HepG2 (cell line): ENCODE results near the gene PTPN5. TPM values are rescaled to one million over a fixed set of nuclear protein-coding genes. Genes with fewer than 3 reads are reported as not detected.

ENCODE experiments used
- ATAC-seq: fragments of 200-7000 bp; cut with Tn5 transposase; 3 replicates; pipeline ENCODE4 v1.9.1; 2020; ENCODE audit warnings: mild to moderate bottlenecking, moderate library complexity
- BruUV-seq: library from RNA; stranded (reverse); fragments of 400-500 nt; replicated peaks from 2 replicates; lab custom pipeline; 2021; lab: Mats Ljungman, UMichigan
- CTCF ChIA-PET: fragments of 300-600 bp; formaldehyde crosslinking; extraction: SDS; loops from one replicate; lab custom pipeline; 2021; ENCODE audit warnings: low total read pairs, inconsistent platforms, low intra/inter-chr PET ratio; lab: Yijun Ruan, JAX
- POLR2A ChIA-PET: fragments of 350-600 bp; sonication (Branson Sonifier 250); formaldehyde crosslinking; loops from one replicate; lab custom pipeline; 2020; ENCODE audit warnings: antibody characterized with exemption, inconsistent platforms; lab: Yijun Ruan, JAX
- DNase-seq: peaks from one replicate; pipeline ENCODE4 v3.0.0-alpha.2; 2015; ENCODE audit warnings: low spot score
- FAIRE-seq: peaks from 3 replicates; lab custom pipeline; 2011; peaks lifted over from hg19 to GRCh38; lab: Jason Lieb, UNC
- H2AFZ ChIP-seq: one replicate; pipeline ENCODE4 v1.6.1; 2011; ENCODE audit warnings: low read length, inconsistent platforms
- H3K27ac ChIP-seq: fragments of 300-600 bp; 3 replicates; pipeline ENCODE4 v1.8.0; 2011; ENCODE audit warnings: mixed run types, mild to moderate bottlenecking, mixed read lengths, low read length, inconsistent platforms; ENCODE audit not compliant: insufficient read depth; ENCODE audit errors: extremely low read length
- H3K27me3 ChIP-seq, 2 experiments: fragments of 200-600 bp in 1 of 2; 2 replicates in 1 of 2; 3 replicates in 1 of 2; pipeline versions ENCODE4 v1.6.0 to v1.8.0; 2011; ENCODE audit warnings: low read length in 2 of 2, mild to moderate bottlenecking in 2 of 2, moderate library complexity in 2 of 2, inconsistent platforms in 1 of 2; ENCODE audit not compliant: insufficient read depth in 2 of 2, control insufficient read depth in 1 of 2
- H3K36me3 ChIP-seq, 2 experiments: fragments of 200-600 bp in 1 of 2; replicated peaks in 1 of 2; 2 replicates in 1 of 2; 3 replicates in 1 of 2; pipeline versions ENCODE4 v1.5.1 to v1.8.0; 2011; ENCODE audit warnings: low read length in 2 of 2, inconsistent platforms in 1 of 2; ENCODE audit not compliant: insufficient read depth in 2 of 2, control insufficient read depth in 1 of 2
- H3K4me1 ChIP-seq: 2 replicates; pipeline ENCODE4 v1.5.1; 2012; ENCODE audit warnings: low read length, inconsistent platforms; ENCODE audit not compliant: insufficient read depth
- H3K4me2 ChIP-seq: 2 replicates; pipeline ENCODE4 v1.6.0; 2011; ENCODE audit warnings: low read depth, low read length, inconsistent platforms
- H3K4me3 ChIP-seq, 3 experiments: fragments of 200-600 bp in 1 of 3; sonication (generic), shearing (Covaris generic) in 1 of 3; replicated peaks in 1 of 3; 2 replicates each; pipeline ENCODE4 v1.5.1; 2011 to 2016; ENCODE audit warnings: low read length in 3 of 3, inconsistent platforms in 2 of 3, low read depth in 2 of 3, mild to moderate bottlenecking in 2 of 3, control low read depth in 1 of 3, mixed read lengths in 1 of 3; ENCODE audit not compliant: insufficient read depth in 1 of 3
- H3K79me2 ChIP-seq: one replicate; pipeline ENCODE4 v1.6.1; 2011; ENCODE audit warnings: low read length, inconsistent platforms; ENCODE audit not compliant: insufficient read depth
- H3K9ac ChIP-seq: 2 replicates; pipeline ENCODE4 v1.6.0; 2011; ENCODE audit warnings: mild to moderate bottlenecking, low read depth, low read length, inconsistent platforms; ENCODE audit not compliant: insufficient read depth
- H3K9me3 ChIP-seq: 2 replicates; pipeline ENCODE4 v1.5.1; 2012; ENCODE audit warnings: mild to moderate bottlenecking, low read length
- H4K20me1 ChIP-seq: 2 replicates; pipeline ENCODE4 v1.6.0; 2011; ENCODE audit warnings: inconsistent platforms, mild to moderate bottlenecking, low read length, moderate library complexity; ENCODE audit not compliant: insufficient read depth
- ARID4A ChIP-seq: sonication (generic); formaldehyde crosslinking; IDR thresholded peaks from 2 replicates; pipeline ENCODE4 v1.5.0; 2020; ENCODE audit warnings: mild to moderate bottlenecking, missing genetic modification reagents, borderline replicate concordance
- ARNT2 ChIP-seq: sonication (generic); formaldehyde crosslinking; IDR thresholded peaks from 2 replicates; pipeline ENCODE4 v1.8.0; 2022; ENCODE audit warnings: mild to moderate bottlenecking, low read depth, missing genetic modification reagents, moderate library complexity
- KDM5A ChIP-seq: fragments of 200-600 bp; sonication (generic); IDR thresholded peaks from 2 replicates; pipeline ENCODE4 v1.7.0; 2018; ENCODE audit warnings: antibody characterized with exemption, mild to moderate bottlenecking, low read length, borderline replicate concordance
- SOX13 ChIP-seq, 3 experiments: fragments of 450-650 bp in 1 of 3; sonication (generic) in 1 of 3; formaldehyde crosslinking in 1 of 3; IDR thresholded peaks in 2 of 3; conservative IDR thresholded peaks in 1 of 3; 2 replicates each; pipeline versions ENCODE4 v1.5.0 to v1.6.1; 2016 to 2020; ENCODE audit warnings: antibody characterized with exemption in 1 of 3, mild to moderate bottlenecking in 1 of 3, missing compliant biosample characterization in 1 of 3, missing genetic modification reagents in 1 of 3, moderate library complexity in 1 of 3
- ZNF207 ChIP-seq: fragments of 450-650 bp; IDR thresholded peaks from 2 replicates; pipeline ENCODE4 v1.6.1; 2016; ENCODE audit warnings: antibody characterized with exemption, borderline replicate concordance
- ZNF512B ChIP-seq: sonication (generic); formaldehyde crosslinking; IDR thresholded peaks from 2 replicates; pipeline ENCODE4 v1.5.1; 2020; ENCODE audit warnings: missing genetic modification reagents, mild to moderate bottlenecking, borderline replicate concordance
- ZNF703 ChIP-seq: sonication (generic); formaldehyde crosslinking; IDR thresholded peaks from 2 replicates; pipeline ENCODE4 v1.5.1; 2020; ENCODE audit warnings: missing genetic modification reagents, mild to moderate bottlenecking, moderate library complexity, borderline replicate concordance
- WGBS: methylation state at CpG from one replicate; pipeline ENCODE4 v1.1.6; 2017; ENCODE audit warnings: low lambda C conversion rate; 5-methylcytosine and 5-hydroxymethylcytosine counted together
- in situ Hi-C: cut with HindIII; loops from 2 replicates; pipeline ENCODE4 v1.10.0; 2017; ENCODE audit warnings: low pct_unique_long_range_greater_than_20kb; ENCODE audit not compliant: extremely low pct_ligation_motif_present
- intact Hi-C: fragments of 100-400 bp; cut with micrococcal nuclease; formaldehyde crosslinking; loops from one replicate; pipeline ENCODE4 v1.10.0; 2022; ENCODE audit not compliant: unreplicated experiment
- polyA plus RNA-seq, 8 experiments: library from polyadenylated mRNA; depleted of rRNA in 3 of 8; stranded (reverse) in 7 of 8; unstranded in 1 of 8; fragments of >200 nt; fragmentation: Illumina TruSeq in 4 of 8; extraction: Trizol in 4 of 8; gene quantifications; 2 replicates each; pipeline versions ENCODE4 v1.2.1 to v1.2.3, GENCODE V29; 2011 to 2016; ENCODE audit warnings: low read depth in 4 of 8, missing spikeins in 1 of 8, mixed read lengths in 1 of 8; ENCODE audit not compliant: insufficient read depth in 1 of 8
- total RNA-seq, 5 experiments: library from RNA; depleted of rRNA; stranded (reverse); fragments of >200 nt; fragmentation: Illumina TruSeq; extraction: Trizol; gene quantifications; 2 replicates each; pipeline ENCODE4 v1.2.3, GENCODE V29; 2016; ENCODE audit warnings: low read depth in 1 of 5

Gene PTPN5
- total and polyA plus RNA-seq, 2 of the 13 experiments (the other 11 are each of a cell fraction or from before 2014, with no cell fraction given) = not detected

- POLR2A ChIA-PET = no interaction called here
- Histone ChIP-seq H3K4me1 (peaks cover 13% of the 10 kb centered on the region), H3K79me2 (no peaks in the 10 kb centered on the region), H3K4me2 (no peak overlapping the region), H3K27ac (no peak overlapping the region), H3K9ac (no peak overlapping the region), H3K36me3 (no peaks in the 10 kb centered on the region), H3K4me3 (no peak overlapping the region), H3K9me3 (no peaks in the 10 kb centered on the region), H2AFZ (no peak overlapping the region), H4K20me1 (no peaks in the 10 kb centered on the region), H3K27me3 (peaks cover 2 to 8% of the 10 kb centered on the region in 2 experiments; a peak in 2 of 5 replicates)
- ATAC-seq = no peak
- CTCF ChIA-PET = no interaction called here
- in situ Hi-C loops (no loop called here), intact Hi-C loops (no loop called here)
- BruUV-seq = no TSS peak
- 41% methylated on average over 1 of the region's 1 CpG for WGBS
- FAIRE-seq = no peak
- no peak for DNase-seq
- TF ChIP-seq SOX13 (IDR thresholded peaks at IDR 0.05) = no peak
- no peak for TF ChIP-seq SOX13 (CRISPR knock-in tag; conservative IDR thresholded peaks at IDR 0.05 in 1 of 2, IDR thresholded peaks at IDR 0.05 in 1 of 2)
Observed at GRCh38 chr11:18684267-18684666, 107.3 kb downstream of the PTPN5 start.

GRCh38 chr11:18682466-18682865 lies 109.1 kb downstream of the PTPN5 start:
- WGBS = 34% methylated on average over 3 of the region's 3 CpGs
- Histone ChIP-seq H2AFZ (no peak overlapping the region), H3K9ac (no peak overlapping the region), H3K4me3 (no peak overlapping the region), H4K20me1 (no peaks in the 10 kb centered on the region), H3K79me2 (no peaks in the 10 kb centered on the region), H3K27ac (no peak overlapping the region), H3K36me3 (no peaks in the 10 kb centered on the region), H3K4me2 (no peak overlapping the region), H3K4me1 (peaks cover 16% of the 10 kb centered on the region), H3K27me3 (peaks cover 2 to 8% of the 10 kb centered on the region in 2 experiments; a peak in 3 of 5 replicates), H3K9me3 (no peaks in the 10 kb centered on the region)
- DNase-seq = no peak
- no TSS peak for BruUV-seq
- CTCF ChIA-PET = no interaction called here
- POLR2A ChIA-PET = no interaction called here
- in situ Hi-C loops (no loop called here), intact Hi-C loops (no loop called here)
- ATAC-seq = no peak
- no peak for FAIRE-seq
- TF ChIP-seq ARID4A (CRISPR knock-in tag) (no peak), KDM5A (no peak), ZNF703 (no peak), ZNF207 (no peak), ZNF512B (CRISPR knock-in tag) (no peak), ARNT2 (CRISPR knock-in tag) (no peak)
